ENCODE measurements around the gene ZNF227.

The ZNF227 gene

DNA sequence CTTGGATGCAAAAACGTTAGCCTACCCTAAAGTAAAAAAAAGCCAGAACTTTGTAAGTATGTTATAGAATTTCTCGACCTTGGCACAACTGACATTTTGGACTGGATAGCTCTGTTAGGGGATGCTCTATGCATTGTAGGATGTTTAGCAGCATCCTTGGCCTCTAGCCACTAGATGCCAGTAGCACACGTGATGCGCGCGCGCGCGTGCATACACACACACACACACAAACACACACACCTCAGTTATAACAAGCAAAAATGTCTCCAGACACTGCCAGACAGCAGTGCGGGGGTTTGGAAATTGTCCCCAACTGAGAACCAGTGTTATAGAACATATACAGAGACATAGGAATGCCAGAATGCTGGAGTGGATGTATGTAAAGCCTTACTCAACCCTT lies 30.2 kb upstream of the ZNF227 start:
- Histone ChIP-seq H3K9me3 (ENCODE audit: insufficient read depth, low read length, severe bottlenecking) (peaks cover 2% of the 10 kb centered on the region), H3K36me3 (ENCODE audit: insufficient read depth, low read length) (peaks cover 2% of the 10 kb centered on the region; the same call in 1 of the 2 replicates), H3K27ac (ENCODE audit: low read length) (no peak overlapping the region), H3K79me2 (ENCODE audit: insufficient read depth, low read length) (no peaks in the 10 kb centered on the region), H3K4me2 (ENCODE audit: insufficient read depth, low read length) (no peak overlapping the region), H3K9ac (ENCODE audit: low read depth, low read length) (no peak overlapping the region), H3K4me1 (ENCODE audit: insufficient read depth, low read length) (no peaks in the 10 kb centered on the region), H3K4me3 (ENCODE audit: low read depth in 1 of 2, low read length in 2 of 2) (no peak overlapping the region), H2AFZ (ENCODE audit: low read depth, low read length) (no peak overlapping the region), H4K20me1 (ENCODE audit: insufficient read depth, low read length) (no peaks in the 10 kb centered on the region), H3K27me3 (ENCODE audit: insufficient read depth, low read length, poor library complexity) (no peaks in the 10 kb centered on the region)
- DNase-seq: no peak
- TF ChIP-seq, protein P1, sequence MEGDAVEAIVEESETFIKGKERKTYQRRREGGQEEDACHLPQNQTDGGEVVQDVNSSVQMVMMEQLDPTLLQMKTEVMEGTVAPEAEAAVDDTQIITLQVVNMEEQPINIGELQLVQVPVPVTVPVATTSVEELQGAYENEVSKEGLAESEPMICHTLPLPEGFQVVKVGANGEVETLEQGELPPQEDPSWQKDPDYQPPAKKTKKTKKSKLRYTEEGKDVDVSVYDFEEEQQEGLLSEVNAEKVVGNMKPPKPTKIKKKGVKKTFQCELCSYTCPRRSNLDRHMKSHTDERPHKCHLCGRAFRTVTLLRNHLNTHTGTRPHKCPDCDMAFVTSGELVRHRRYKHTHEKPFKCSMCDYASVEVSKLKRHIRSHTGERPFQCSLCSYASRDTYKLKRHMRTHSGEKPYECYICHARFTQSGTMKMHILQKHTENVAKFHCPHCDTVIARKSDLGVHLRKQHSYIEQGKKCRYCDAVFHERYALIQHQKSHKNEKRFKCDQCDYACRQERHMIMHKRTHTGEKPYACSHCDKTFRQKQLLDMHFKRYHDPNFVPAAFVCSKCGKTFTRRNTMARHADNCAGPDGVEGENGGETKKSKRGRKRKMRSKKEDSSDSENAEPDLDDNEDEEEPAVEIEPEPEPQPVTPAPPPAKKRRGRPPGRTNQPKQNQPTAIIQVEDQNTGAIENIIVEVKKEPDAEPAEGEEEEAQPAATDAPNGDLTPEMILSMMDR (IDR thresholded peaks at IDR 0.05; ENCODE audit: borderline replicate concordance, extremely low read depth, low read length, poor library complexity, severe bottlenecking): no peak
- TF ChIP-seq EZH2 (IDR thresholded peaks at IDR 0.05; ENCODE audit: borderline replicate concordance, low read depth, low read length, severe bottlenecking): no peak
- ATAC-seq (ENCODE audit: insufficient read depth, low read depth): no peak

DNA sequence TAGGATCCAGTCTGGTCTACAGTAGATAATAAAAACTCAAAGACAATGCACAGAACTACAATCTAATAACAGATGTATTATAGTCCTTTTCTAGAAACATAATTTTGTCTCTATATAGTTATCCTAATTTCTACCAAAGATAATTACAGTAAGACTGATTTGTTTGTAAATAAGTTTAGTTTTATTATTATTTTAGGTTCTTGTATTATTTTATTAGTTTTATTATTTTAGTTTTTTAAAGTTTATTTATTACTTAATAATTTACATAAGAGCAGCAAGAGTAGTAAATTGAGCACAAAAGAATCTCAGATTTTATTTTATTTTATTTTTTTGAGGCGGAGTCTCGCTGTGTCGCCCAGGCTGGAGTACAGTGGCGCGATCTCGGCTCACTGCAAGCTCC lies 22.3 kb upstream of the ZNF227 start:
- no peak overlapping the region for H3K9ac ChIP-seq (ENCODE audit: low read depth, low read length)
- no peaks in the 10 kb centered on the region for H3K4me1 ChIP-seq (ENCODE audit: insufficient read depth, low read length)
- H3K36me3 ChIP-seq (ENCODE audit: insufficient read depth, low read length): no peaks in the 10 kb centered on the region
- ATAC-seq (ENCODE audit: insufficient read depth, low read depth) (no peak), DNase-seq (no peak)
- TF ChIP-seq, protein P1 (IDR thresholded peaks at IDR 0.05; ENCODE audit: borderline replicate concordance, extremely low read depth, low read length, poor library complexity, severe bottlenecking): no peak
- no peak for TF ChIP-seq EZH2 (IDR thresholded peaks at IDR 0.05; ENCODE audit: borderline replicate concordance, low read depth, low read length, severe bottlenecking)
- H3K4me2 ChIP-seq (ENCODE audit: insufficient read depth, low read length): no peak overlapping the region
- H3K9me3 ChIP-seq (ENCODE audit: insufficient read depth, low read length, severe bottlenecking): no peaks in the 10 kb centered on the region
- H3K79me2 ChIP-seq (ENCODE audit: insufficient read depth, low read length): no peaks in the 10 kb centered on the region
- no peak overlapping the region for H3K27ac ChIP-seq (ENCODE audit: low read length)
- H3K27me3 ChIP-seq (ENCODE audit: insufficient read depth, low read length, poor library complexity): no peaks in the 10 kb centered on the region
- no peaks in the 10 kb centered on the region for H4K20me1 ChIP-seq (ENCODE audit: insufficient read depth, low read length)
- H2AFZ ChIP-seq (ENCODE audit: low read depth, low read length): no peak overlapping the region
- H3K4me3 ChIP-seq (ENCODE audit: low read depth in 1 of 2, low read length in 2 of 2): no peak overlapping the region

- no peaks in the 10 kb centered on the region for H3K79me2 ChIP-seq (ENCODE audit: insufficient read depth, low read length)
- no peaks in the 10 kb centered on the region for H4K20me1 ChIP-seq (ENCODE audit: insufficient read depth, low read length)
- H3K27ac ChIP-seq (ENCODE audit: low read length): no peak overlapping the region
- no peak overlapping the region for H3K4me3 ChIP-seq (ENCODE audit: low read depth in 1 of 2, low read length in 2 of 2)
- DNase-seq: no peak
- H3K4me1 ChIP-seq (ENCODE audit: insufficient read depth, low read length): no peaks in the 10 kb centered on the region
- TF ChIP-seq, protein P1 (IDR thresholded peaks at IDR 0.05; ENCODE audit: borderline replicate concordance, extremely low read depth, low read length, poor library complexity, severe bottlenecking): no peak
- no peak for TF ChIP-seq EZH2 (IDR thresholded peaks at IDR 0.05; ENCODE audit: borderline replicate concordance, low read depth, low read length, severe bottlenecking)
- H3K4me2 ChIP-seq (ENCODE audit: insufficient read depth, low read length): no peak overlapping the region
- no peaks in the 10 kb centered on the region for H3K36me3 ChIP-seq (ENCODE audit: insufficient read depth, low read length)
- no peak overlapping the region for H2AFZ ChIP-seq (ENCODE audit: low read depth, low read length)
- H3K27me3 ChIP-seq (ENCODE audit: insufficient read depth, low read length, poor library complexity): no peaks in the 10 kb centered on the region
- no peaks in the 10 kb centered on the region for H3K9me3 ChIP-seq (ENCODE audit: insufficient read depth, low read length, severe bottlenecking)
- ATAC-seq (ENCODE audit: insufficient read depth, low read depth): no peak
- no peak overlapping the region for H3K9ac ChIP-seq (ENCODE audit: low read depth, low read length)
Observed at GRCh38 chr19:44192127-44192526, 20.2 kb upstream of the ZNF227 start.

GRCh38 chr19:44196772-44197171 lies 15.6 kb upstream of the ZNF227 start:
- Histone ChIP-seq H3K4me2 (ENCODE audit: insufficient read depth, low read length) (no peak overlapping the region), H3K9me3 (ENCODE audit: insufficient read depth, low read length, severe bottlenecking) (no peaks in the 10 kb centered on the region), H3K4me1 (ENCODE audit: insufficient read depth, low read length) (no peaks in the 10 kb centered on the region), H2AFZ (ENCODE audit: low read depth, low read length) (no peak overlapping the region), H4K20me1 (ENCODE audit: insufficient read depth, low read length) (no peaks in the 10 kb centered on the region), H3K9ac (ENCODE audit: low read depth, low read length) (no peak overlapping the region), H3K4me3 (ENCODE audit: low read depth in 1 of 2, low read length in 2 of 2) (no peak overlapping the region), H3K27me3 (ENCODE audit: insufficient read depth, low read length, poor library complexity) (no peaks in the 10 kb centered on the region), H3K36me3 (ENCODE audit: insufficient read depth, low read length) (no peaks in the 10 kb centered on the region), H3K27ac (ENCODE audit: low read length) (no peak overlapping the region), H3K79me2 (ENCODE audit: insufficient read depth, low read length) (no peaks in the 10 kb centered on the region)
- no peak for ATAC-seq (ENCODE audit: insufficient read depth, low read depth)
- TF ChIP-seq, protein P1 (IDR thresholded peaks at IDR 0.05; ENCODE audit: borderline replicate concordance, extremely low read depth, low read length, poor library complexity, severe bottlenecking): no peak
- no peak for TF ChIP-seq EZH2 (IDR thresholded peaks at IDR 0.05; ENCODE audit: borderline replicate concordance, low read depth, low read length, severe bottlenecking)
- no peak for DNase-seq

Measured in DND-41 (cell line).